Large intestine (tissue), 3 donors: ENCODE data around the gene ARRDC4. TPM values are rescaled to one million over a fixed set of nuclear protein-coding genes. Genes with fewer than 3 reads are reported as not detected.

ENCODE experiments used
- DNase-seq, 2 donors: peaks; one replicate each; pipeline versions ENCODE4 v3.0.0 to v3.0.0-alpha.2; 2013
- H3K27ac ChIP-seq: one replicate; pipeline ENCODE4 v1.5.1; 2013; ENCODE audit warnings: low read length
- H3K27me3 ChIP-seq: 2 replicates; pipeline ENCODE4 v1.6.1; 2013; ENCODE audit warnings: low read length; ENCODE audit not compliant: control insufficient read depth, insufficient read depth
- H3K36me3 ChIP-seq: 2 replicates; pipeline ENCODE4 v1.6.1; 2013; ENCODE audit warnings: low read length; ENCODE audit not compliant: control insufficient read depth, insufficient read depth
- H3K4me1 ChIP-seq: one replicate; pipeline ENCODE4 v1.6.1; 2013; ENCODE audit warnings: low read length; ENCODE audit not compliant: control insufficient read depth, insufficient read depth
- H3K4me3 ChIP-seq: one replicate; pipeline ENCODE4 v1.5.1; 2013; ENCODE audit warnings: low read length
- H3K9me3 ChIP-seq: one replicate; pipeline ENCODE4 v1.6.1; 2013; ENCODE audit warnings: mild to moderate bottlenecking, low read depth, low read length, moderate library complexity; ENCODE audit not compliant: control insufficient read depth
- WGBS: methylation state at CpG from one replicate; pipeline ENCODE4 v1.1.5; 2013; ENCODE audit warnings: low lambda C conversion rate; ENCODE audit not compliant: insufficient coverage; 5-methylcytosine and 5-hydroxymethylcytosine counted together
- polyA plus RNA-seq: library from polyadenylated mRNA; unstranded; fragments of 120-200 nt; gene quantifications from one replicate; pipeline ENCODE4 v1.2.1, GENCODE V29; 2013

ARRDC4 gene
- polyA plus RNA-seq, 1 donor = 83.1 TPM

DNA sequence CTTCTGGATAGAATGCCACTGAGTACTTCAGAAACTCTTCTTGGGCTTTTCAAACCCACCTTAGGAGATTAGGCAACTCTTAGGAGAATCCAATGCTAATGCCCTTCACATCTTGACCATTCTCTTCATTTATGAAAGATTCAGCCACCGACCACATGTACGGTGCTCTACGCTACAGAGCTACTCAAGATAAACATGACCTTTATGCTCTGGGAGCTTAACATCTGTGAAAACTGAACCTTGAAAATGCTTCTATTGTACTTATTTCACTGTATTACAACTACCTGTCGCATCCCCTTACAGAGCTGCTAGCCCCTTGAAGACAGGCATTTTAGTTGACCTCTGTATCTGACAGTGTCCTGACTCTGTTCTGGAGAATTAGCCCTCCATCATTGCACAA, 19.5 kb upstream of the ARRDC4 start:
- Histone ChIP-seq H3K4me3 (no peak overlapping the region), H3K4me1 (peaks cover 7% of the 10 kb centered on the region), H3K27ac (no peak overlapping the region), H3K27me3 (no peaks in the 10 kb centered on the region), H3K9me3 (no peaks in the 10 kb centered on the region), H3K36me3 (no peaks in the 10 kb centered on the region)
- no peak for DNase-seq
- WGBS = no CpG with 5 or more reads among the region's 4 CpGs

DNA sequence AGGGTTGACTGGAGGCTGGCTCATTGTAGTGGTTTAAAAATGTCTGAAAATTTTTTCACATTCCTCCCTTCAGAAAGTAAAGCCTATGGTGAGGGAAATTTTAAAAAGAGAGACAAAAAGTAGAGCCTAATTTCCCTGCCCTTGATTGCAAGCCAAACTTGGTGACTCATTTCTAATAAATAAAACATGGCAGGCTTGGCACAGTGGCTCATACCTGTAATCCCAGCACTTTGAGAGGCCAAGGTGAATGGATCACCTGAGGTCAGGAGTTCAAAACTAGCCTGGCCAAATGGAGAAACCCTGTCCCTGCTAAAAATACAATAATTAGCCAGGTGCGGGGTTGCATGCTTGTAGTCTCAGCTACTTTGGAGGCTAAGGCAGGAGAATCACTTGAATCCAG, 18.9 kb upstream of the ARRDC4 start:
- no peak for DNase-seq
- peaks cover 7% of the 10 kb centered on the region for H3K4me1 ChIP-seq
- no peak overlapping the region for H3K27ac ChIP-seq
- WGBS = no CpG with 5 or more reads among the region's 1 CpG
- H3K27me3 ChIP-seq = no peaks in the 10 kb centered on the region
- H3K9me3 ChIP-seq = no peaks in the 10 kb centered on the region
- no peaks in the 10 kb centered on the region for H3K36me3 ChIP-seq
- H3K4me3 ChIP-seq = no peak overlapping the region

DNA sequence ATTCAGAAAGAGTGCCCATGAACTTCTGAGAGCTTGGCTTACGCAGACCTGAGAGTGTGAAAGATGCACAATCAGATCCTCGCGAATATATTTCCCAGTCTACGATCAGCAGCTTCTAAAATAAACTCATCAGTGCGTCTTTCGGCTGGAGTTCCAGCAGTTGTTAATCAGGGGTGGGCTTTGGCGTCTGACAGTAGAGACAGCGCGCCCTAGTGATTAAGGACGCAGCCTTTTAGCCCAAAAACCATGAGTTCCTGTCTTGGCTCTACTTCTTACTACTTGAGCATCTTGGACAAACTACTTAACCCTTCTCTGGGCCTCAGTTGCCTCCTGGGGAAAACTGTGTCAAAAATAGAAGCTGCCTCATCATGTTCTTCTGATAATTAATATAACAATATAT, 15.8 kb upstream of the ARRDC4 start:
- Histone ChIP-seq H3K27ac (no peak overlapping the region), H3K27me3 (no peaks in the 10 kb centered on the region), H3K4me1 (peaks cover 7% of the 10 kb centered on the region), H3K9me3 (no peaks in the 10 kb centered on the region), H3K4me3 (no peak overlapping the region), H3K36me3 (no peaks in the 10 kb centered on the region)
- DNase-seq = no peak
- WGBS = no CpG with 5 or more reads among the region's 10 CpGs

DNA sequence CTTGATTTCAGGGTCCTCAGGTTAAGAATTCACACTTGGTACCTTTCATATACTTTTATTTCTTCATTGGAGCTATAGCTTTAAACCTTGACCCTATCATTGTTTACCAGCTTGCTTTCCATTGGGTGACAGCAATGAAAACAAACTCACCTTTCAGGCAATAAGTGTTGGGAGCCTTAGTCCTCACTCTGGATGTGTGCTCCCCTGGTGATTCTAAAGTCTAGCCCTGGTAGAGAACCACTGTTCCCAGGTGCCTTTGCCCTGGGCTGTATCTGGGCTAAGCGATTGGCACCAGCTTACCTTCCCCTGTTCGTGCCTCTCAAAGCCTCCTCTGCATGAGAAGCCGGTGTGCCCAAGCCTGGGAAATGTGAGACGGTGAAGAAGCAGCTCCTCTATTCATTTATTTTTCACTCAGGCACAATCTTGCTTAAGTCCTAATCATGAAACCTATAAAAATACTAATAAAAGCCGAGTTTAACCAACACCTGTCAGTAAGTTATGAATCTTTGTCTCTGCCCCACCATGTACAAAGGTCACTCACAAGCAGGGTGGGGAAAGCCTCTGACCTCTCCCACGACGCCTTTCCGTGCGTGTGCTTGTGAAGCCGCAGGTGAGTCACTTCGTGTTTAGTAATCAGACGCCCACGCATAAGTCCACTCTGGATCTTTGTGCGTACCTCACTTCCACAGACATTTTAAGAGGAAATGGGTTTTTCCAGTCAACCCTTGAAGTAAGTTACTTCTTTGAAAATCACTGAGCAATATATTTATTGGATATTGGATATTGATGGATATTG, 12.8 kb upstream of the ARRDC4 start:
- Histone ChIP-seq H3K36me3 (no peaks in the 10 kb centered on the region), H3K9me3 (no peaks in the 10 kb centered on the region), H3K27ac (peak overlapping the region; percentile 63), H3K4me1 (peaks cover 7% of the 10 kb centered on the region), H3K4me3 (no peak overlapping the region), H3K27me3 (no peaks in the 10 kb centered on the region)
- WGBS = no CpG with 5 or more reads among the region's 14 CpGs
- peak; percentile 81 to 89 for DNase-seq

DNA sequence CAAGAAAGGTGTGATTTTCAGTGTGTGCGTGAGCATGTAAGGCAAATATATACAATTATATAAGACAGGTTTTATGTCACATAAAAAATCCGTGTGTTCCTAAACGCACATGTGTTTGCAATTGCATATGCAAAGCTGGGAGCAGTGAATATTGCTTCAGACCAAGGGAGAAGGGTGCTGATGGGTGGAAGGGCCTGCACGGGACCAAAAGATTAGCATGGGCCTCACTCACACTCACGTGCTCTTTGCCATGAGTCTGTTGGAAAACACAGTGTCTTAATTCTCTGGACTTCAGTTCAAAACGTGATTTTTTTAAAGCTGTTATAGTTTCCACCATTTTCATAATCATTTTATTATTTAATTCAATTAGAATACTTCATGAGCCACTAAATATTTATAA, 7.2 kb upstream of the ARRDC4 start:
- Histone ChIP-seq H3K27ac (no peak overlapping the region), H3K27me3 (no peaks in the 10 kb centered on the region), H3K9me3 (no peaks in the 10 kb centered on the region), H3K36me3 (no peaks in the 10 kb centered on the region), H3K4me1 (peaks cover 5% of the 10 kb centered on the region), H3K4me3 (no peak overlapping the region)
- DNase-seq = no peak
- 83% methylated on average over 3 of the region's 6 CpGs for WGBS

DNA sequence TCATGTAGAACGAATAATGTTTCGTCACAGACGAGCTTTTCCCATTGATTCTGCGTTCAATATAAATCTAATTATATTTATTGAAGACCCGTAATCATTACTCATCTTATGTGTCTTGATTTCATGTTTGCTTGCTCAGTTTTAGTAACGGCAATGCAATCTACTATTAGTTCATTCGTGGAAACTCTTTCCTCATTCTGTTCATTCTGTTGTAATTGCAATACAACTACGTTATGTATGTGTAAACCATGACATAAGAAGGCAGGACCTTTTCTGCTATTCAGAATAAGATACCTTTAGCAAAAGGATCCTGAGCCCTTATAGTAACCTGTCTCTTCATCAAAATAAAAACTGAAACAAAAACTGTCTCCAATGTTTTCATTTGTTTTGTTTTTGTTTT, 6.8 kb upstream of the ARRDC4 start:
- no peaks in the 10 kb centered on the region for H3K36me3 ChIP-seq
- H3K9me3 ChIP-seq = no peaks in the 10 kb centered on the region
- DNase-seq = no peak
- H3K4me1 ChIP-seq = peaks cover 5% of the 10 kb centered on the region
- H3K27ac ChIP-seq = peak overlapping the region; percentile 8
- 95% methylated on average over 5 of the region's 8 CpGs for WGBS
- no peak overlapping the region for H3K4me3 ChIP-seq
- no peaks in the 10 kb centered on the region for H3K27me3 ChIP-seq

DNA sequence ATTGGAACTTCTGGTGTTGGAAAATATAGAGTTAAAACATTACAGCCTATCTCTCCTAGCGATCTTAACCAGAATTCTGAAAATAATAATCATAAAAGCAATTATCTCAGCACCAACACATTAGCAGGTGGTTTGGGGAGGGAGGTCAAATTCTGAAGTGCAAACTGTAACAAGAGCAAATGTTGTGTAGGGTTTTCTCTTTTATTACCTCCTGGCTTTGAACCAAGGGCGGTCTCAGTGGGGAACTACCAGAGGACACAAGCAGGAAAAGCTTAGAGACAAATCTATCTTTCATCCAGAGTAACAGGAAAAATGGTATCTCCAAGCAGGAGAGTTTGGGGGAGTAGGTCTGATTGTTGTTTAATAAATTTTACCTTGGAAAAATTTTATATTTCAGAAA, 5.5 kb upstream of the ARRDC4 start:
- WGBS = no CpG with 5 or more reads among the region's 2 CpGs
- no peaks in the 10 kb centered on the region for H3K36me3 ChIP-seq
- peaks cover 5% of the 10 kb centered on the region for H3K4me1 ChIP-seq
- no peak overlapping the region for H3K4me3 ChIP-seq
- DNase-seq = peak; percentile 79 to 92
- H3K27ac ChIP-seq = peak overlapping the region; percentile 62
- no peaks in the 10 kb centered on the region for H3K9me3 ChIP-seq
- no peaks in the 10 kb centered on the region for H3K27me3 ChIP-seq

DNA sequence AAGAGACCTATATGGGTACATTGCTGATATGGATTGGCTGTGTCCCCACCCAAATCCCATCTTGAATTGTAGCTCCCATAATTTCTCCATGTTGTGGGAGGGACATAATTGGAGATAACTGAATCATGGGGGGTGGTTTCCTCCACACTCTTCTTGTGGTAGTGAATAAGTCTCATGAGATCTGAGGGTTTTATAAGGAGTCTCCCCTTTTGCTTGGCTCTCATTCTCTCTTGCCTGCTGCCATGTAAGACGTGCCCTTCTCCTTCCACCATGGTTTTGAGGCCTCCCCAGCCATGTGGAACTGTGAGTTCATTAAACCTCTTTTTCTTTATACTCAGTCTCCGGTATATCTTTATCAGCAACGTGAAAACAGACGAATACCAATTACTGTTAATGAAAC, 5.0 kb upstream of the ARRDC4 start:
- no peaks in the 10 kb centered on the region for H3K27me3 ChIP-seq
- H3K4me3 ChIP-seq = no peak overlapping the region
- H3K27ac ChIP-seq = peak overlapping the region; percentile 62
- 95% methylated on average over 3 of the region's 4 CpGs for WGBS
- no peak for DNase-seq
- H3K9me3 ChIP-seq = no peaks in the 10 kb centered on the region
- H3K36me3 ChIP-seq = no peaks in the 10 kb centered on the region
- peaks cover 5% of the 10 kb centered on the region for H3K4me1 ChIP-seq

DNA sequence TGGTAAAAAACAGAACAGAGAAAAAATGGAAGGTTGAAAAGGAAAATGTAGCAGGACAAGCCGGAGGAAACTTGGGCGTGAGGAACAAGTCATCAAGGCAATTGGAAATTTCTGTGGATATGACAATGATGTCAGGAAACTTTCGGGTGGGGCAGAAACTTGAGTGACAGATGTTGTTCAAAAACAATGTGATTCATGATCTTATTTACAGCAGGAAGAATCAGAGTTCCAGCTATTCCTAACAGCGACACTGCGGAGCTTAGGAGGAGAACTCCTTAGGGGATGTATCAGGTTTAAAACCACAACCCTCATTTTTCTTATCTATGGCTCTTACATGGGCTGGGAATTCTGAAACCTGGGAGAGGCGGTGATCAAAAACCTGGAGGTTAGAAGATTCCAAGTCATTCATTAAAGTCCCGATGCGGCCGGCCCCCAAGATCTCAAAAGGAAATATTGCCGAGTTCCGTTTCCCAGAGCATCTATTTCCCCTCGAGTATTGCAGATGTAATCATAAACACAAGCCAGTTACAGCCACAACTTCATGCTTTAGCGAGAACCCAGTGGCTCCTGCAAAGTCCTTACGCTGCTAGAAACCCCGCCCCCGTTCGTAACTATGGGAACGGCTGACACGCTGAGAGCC, 659 bp upstream of the ARRDC4 start:
- Histone ChIP-seq H3K36me3 (peaks cover 10% of the 10 kb centered on the region), H3K4me3 (peak overlapping the region; percentile 40), H3K27me3 (no peaks in the 10 kb centered on the region), H3K4me1 (peaks cover 14% of the 10 kb centered on the region), H3K9me3 (no peaks in the 10 kb centered on the region), H3K27ac (peak overlapping the region; percentile 76)
- 0% methylated on average over 2 of the region's 19 CpGs for WGBS
- DNase-seq = no peak

DNA sequence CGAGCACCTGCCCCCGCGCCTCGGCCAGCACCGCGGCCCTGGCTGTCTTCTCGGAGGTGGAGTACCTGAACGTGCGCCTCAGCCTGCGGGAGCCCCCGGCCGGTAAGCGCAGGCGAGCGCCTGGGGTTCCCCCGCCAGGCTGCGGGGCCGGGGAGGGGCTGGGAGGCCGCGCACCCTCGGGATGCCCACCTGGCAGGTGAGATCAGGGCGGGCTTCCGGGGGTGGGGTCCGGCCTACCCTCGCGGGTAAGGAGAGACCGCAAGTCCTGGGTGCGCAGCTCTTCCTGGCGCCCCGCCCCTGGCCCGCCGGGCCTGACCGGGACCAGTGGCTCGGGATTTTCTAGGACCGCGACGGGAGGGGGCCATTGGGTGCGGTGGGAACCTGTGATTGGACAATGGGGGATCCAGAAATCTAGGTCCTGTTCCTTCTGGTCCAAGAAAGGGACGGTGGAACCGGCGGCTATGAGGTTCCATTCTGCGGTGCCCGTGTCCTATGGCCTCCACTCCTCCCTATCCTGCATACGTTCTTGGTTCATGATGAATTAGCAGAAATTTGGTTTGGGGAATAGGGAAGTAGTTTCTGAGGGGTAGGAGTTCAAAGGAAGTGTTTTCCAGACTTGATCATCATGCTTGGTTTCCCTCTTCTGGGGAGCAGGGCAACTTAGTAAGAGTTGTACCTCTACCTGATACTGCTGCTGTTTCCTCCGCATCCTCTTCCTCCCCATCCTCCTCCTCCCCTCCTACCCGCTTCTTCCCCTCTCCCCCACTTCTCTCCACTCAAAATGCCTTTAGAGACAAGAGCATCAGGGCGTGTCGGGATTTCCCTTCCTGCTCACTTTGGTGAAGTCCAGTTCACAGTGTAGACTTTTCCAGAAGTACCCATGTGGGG, 808 bp downstream of the ARRDC4 start:
- no peaks in the 10 kb centered on the region for H3K27me3 ChIP-seq
- peaks cover 20% of the 10 kb centered on the region for H3K36me3 ChIP-seq
- no CpG with 5 or more reads among the region's 48 CpGs for WGBS
- peaks cover 17% of the 10 kb centered on the region for H3K4me1 ChIP-seq
- peak; percentile 42 to 73 for DNase-seq
- H3K27ac ChIP-seq = peak overlapping the region; percentile 86
- no peaks in the 10 kb centered on the region for H3K9me3 ChIP-seq
- H3K4me3 ChIP-seq = peak overlapping the region; percentile 91
